TTC549 (cell line): ENCODE measurements around the gene PCDHGA9.
"Not testable (repeated sequence)": the region's sequence is repeated elsewhere in the genome, so short reads cannot be mapped to it uniquely, and the experiment has no call there.

Experiments used
- FAIRE-seq: peaks from 2 replicates; lab custom pipeline; 2012; peaks lifted over from hg19 to GRCh38; lab: Jason Lieb, UNC

Gene PCDHGA9

DNA sequence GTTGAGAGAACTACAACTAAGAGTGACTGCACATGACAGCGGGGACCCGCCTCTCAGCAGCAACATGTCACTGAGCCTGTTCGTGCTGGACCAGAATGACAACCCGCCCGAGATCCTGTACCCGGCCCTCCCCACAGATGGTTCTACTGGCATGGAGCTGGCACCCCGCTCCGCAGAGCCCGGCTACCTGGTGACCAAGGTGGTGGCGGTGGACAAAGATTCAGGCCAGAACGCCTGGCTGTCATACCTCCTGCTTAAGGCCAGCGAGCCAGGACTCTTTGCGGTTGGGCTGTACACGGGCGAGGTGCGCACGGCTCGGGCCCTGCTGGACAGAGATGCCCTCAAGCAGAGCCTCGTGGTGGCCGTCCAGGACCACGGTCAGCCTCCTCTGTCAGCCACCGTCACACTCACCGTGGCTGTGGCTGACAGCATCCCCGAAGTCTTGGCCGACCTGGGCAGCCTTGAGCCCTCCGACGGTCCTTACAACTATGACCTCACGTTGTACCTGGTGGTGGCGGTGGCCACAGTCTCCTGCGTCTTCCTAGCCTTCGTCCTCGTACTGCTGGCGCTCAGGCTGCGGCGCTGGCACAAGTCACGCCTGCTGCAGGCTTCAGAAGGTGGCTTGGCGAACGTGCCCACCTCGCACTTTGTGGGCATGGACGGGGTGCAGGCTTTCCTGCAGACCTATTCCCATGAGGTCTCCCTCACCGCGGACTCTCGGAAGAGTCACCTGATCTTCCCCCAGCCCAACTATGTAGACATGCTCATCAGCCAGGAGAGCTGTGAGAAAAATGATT, 17.9 kb upstream of the PCDHGA9 start:
- FAIRE-seq = no peak

DNA sequence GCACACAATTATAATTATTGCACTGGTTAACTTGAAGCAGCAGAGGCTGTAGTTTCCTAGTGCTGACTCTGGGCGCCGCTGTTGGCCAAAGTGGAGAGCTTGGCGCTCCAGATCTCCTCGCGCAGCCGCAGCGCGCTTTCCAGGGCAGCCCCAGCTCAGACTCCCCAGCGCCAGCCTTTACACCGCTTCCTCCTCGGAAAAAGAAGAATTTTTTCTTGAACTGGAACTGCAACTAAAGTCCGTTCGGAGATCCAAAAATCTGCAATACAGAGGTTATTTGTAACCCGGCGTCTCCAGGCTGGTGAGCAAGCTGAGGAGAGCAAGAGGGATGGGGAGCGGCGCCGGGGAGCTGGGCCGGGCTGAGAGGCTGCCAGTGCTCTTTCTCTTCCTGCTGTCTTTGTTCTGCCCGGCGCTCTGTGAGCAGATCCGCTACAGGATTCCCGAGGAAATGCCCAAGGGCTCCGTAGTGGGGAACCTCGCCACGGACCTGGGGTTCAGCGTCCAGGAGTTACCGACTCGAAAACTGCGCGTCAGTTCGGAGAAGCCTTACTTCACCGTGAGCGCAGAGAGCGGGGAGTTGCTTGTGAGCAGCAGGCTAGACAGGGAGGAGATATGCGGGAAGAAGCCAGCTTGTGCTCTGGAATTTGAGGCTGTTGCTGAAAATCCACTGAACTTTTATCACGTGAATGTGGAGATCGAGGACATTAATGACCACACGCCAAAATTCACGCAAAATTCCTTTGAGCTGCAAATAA, 14.8 kb upstream of the PCDHGA9 start, which contains the start of gene PCDHGB4:
Gene PCDHGB4, plus strand, starts transcription at position 142 of the 755 bp plus-strand sequence. Its CDS starts 187 bp downstream, at position 329.
- not testable (repeated sequence) for FAIRE-seq

DNA sequence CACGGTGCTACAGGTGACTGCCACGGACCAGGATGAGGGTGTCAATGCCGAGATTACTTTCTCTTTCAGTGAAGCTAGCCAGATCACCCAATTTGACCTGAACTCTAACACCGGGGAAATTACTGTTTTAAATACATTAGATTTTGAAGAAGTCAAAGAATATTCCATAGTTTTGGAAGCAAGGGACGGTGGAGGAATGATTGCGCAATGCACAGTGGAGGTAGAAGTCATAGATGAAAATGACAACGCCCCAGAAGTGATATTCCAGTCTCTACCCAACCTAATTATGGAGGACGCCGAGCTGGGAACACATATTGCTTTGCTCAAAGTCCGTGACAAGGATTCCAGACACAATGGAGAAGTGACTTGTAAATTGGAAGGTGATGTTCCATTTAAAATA, 13.9 kb upstream of the PCDHGA9 start:
- no peak for FAIRE-seq

GRCh38 chr5:141389153-141390042, 13.2 kb upstream of the PCDHGA9 start:
- no peak for FAIRE-seq

DNA sequence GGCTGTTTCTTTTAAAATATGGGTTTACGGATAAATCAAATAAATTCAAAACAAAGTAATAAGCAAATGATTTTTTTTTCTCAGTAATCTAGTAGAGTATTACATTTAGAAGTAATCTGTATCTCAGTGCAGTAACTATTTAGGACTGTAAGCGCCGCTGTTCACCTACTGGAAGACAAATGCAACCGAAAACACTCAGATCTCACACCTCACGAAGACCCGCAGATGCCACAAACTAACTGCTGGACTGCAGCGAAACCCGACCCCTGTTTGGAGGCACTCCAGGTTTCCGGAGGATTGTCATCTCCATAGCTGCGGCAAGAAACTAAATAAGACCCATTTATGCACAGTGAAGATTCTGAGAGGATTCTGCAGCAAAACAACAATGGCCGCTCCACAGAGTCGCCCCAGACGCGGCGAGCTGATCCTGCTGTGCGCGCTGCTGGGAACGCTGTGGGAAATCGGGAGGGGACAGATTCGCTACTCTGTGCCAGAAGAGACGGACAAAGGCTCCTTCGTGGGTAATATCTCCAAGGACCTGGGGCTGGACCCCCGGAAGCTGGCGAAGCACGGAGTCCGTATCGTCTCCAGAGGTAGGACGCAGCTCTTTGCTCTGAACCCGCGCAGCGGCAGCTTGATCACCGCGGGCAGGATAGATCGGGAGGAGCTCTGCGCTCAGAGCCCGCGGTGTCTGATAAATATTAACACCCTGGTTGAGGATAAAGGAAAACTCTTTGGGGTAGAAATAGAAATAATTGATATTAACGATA, 10.0 kb upstream of the PCDHGA9 start, which contains the start of gene PCDHGA8:
Gene PCDHGA8, plus strand, starts transcription at position 205 of the 770 bp plus-strand sequence. Its CDS starts 181 bp downstream, at position 386.
- no peak for FAIRE-seq

- no peak for FAIRE-seq
Observed at GRCh38 chr5:141393267-141393666, 9.3 kb upstream of the PCDHGA9 start.

- not testable (repeated sequence) for FAIRE-seq
Observed at GRCh38 chr5:141394401-141395187, 8.0 kb upstream of the PCDHGA9 start.

DNA sequence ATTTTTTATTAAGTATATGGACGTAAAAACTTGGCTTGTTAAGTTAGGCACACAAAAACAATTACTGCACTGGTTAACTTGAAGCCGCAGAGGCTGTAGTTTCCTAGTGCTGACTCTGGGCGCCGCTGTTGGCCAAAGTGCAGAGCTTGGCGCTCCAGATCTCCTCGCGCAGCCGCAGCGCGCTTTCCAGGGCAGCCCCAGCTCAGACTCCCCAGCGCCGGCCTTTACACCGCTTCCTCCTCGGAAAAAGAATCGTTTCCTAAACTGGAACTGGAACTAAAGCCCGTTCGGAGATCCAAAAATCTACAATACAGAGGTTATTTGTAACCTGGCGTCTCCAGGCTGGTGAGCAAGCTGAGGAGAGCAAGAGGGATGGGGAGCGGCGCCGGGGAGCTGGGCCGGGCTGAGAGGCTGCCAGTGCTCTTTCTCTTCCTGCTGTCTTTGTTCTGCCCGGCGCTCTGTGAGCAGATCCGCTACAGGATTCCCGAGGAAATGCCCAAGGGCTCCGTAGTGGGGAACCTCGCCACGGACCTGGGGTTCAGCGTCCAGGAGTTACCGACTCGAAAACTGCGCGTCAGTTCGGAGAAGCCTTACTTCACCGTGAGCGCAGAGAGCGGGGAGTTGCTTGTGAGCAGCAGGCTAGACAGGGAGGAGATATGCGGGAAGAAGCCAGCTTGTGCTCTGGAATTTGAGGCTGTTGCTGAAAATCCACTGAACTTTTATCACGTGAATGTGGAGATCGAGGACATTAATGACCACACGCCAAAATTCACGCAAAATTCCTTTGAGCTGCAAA, 4.6 kb upstream of the PCDHGA9 start, which contains the start of gene PCDHGB5:
Gene PCDHGB5, plus strand, starts transcription at position 192 of the 796 bp plus-strand sequence. Its CDS starts 181 bp downstream, at position 373.
- not testable (repeated sequence) for FAIRE-seq

DNA sequence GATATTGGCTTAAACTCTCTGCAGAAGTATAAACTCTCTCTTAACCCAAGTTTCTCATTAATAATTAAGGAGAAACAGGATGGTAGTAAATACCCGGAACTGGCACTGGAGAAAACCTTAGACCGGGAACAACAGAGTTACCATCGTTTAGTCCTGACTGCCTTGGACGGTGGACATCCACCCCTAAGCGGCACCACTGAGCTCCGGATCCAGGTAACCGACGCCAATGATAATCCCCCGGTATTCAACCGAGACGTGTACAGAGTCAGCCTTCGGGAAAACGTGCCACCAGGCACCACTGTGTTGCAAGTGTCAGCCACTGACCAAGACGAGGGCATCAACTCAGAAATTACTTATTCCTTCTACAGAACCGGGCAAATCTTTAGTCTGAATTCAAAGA, 4.0 kb upstream of the PCDHGA9 start:
- no peak for FAIRE-seq

GRCh38 chr5:141399555-141400258, 2.9 kb upstream of the PCDHGA9 start:
- no peak for FAIRE-seq

DNA sequence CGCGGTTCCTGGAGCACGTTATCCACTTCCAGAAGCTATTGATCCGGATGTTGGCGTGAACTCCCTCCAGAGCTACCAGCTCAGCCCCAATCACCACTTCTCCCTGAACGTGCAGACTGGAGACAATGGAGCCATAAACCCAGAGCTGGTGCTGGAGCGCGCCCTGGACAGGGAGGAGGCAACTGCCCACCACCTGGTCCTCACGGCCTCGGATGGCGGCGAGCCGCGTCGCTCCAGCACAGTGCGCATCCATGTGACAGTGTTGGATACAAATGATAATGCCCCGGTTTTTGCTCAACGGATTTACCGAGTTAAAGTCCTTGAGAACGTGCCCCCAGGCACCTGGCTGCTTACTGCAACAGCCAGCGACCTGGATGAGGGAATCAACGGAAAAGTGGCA, 809 bp downstream of the PCDHGA9 start:
- no peak for FAIRE-seq

DNA sequence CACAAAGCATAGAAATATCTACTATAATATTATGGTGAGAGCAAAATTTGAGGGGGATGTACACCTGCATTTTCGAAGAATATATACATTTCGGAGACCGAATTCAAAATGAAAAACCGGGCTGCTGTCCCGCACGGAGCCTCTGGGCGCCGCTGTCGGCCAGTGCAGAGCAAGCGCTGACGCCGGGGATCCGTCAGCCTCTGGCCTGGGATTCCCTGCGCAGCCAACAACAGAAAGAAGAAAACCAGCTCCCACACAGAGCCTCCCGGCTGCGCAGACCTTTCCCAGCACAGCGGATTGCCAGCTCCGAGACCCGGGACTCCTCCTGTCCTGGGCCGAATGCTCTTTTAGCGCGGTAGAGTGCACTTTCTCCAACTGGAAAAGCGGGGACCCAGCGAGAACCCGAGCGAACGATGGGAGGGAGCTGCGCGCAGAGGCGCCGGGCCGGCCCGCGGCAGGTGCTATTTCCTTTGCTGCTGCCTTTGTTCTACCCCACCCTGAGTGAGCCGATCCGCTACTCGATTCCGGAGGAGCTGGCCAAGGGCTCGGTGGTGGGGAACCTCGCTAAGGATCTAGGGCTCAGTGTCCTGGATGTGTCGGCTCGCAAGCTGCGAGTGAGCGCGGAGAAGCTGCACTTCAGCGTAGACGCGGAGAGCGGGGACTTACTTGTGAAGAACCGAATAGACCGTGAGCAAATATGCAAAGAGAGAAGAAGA, 5.4 kb downstream of the PCDHGA9 start, which contains the start of gene PCDHGB6:
Gene PCDHGB6, plus strand, starts transcription at position 232 of the 716 bp plus-strand sequence. Its CDS starts 182 bp downstream, at position 414.
- not testable (repeated sequence) for FAIRE-seq

DNA sequence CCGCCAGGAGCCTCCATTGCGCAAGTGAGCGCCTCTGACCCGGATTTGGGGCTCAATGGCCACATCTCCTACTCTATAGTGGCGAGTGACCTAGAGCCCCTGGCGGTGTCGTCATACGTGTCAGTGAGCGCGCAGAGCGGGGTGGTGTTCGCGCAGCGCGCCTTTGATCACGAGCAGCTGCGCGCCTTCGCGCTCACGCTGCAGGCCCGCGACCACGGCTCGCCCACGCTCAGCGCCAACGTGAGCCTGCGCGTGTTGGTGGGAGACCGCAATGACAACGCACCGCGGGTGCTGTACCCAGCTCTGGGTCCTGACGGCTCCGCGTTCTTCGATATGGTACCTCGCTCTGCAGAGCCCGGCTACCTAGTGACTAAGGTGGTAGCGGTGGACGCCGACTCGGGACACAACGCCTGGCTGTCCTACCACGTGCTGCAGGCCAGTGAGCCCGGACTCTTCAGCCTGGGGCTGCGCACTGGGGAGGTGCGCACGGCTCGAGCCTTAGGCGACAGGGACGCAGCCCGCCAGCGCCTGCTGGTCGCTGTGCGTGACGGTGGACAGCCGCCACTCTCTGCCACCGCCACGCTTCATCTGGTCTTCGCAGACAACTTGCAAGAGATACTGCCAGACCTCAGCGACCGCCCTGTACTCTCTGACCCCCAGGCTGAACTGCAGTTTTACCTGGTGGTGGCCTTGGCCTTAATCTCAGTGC, 7.2 kb downstream of the PCDHGA9 start:
- no peak for FAIRE-seq

GRCh38 chr5:141411575-141411974, 9.0 kb downstream of the PCDHGA9 start:
- FAIRE-seq = no peak

GRCh38 chr5:141412854-141413539, 10.4 kb downstream of the PCDHGA9 start, which contains the start of gene PCDHGA10:
Gene PCDHGA10, plus strand, starts transcription at chr5:141412987. Its CDS starts 189 bp downstream, at chr5:141413176.
- no peak for FAIRE-seq

GRCh38 chr5:141413540-141414069, 11.0 kb downstream of the PCDHGA9 start:
- FAIRE-seq = no peak
